H9 (cell line): ENCODE measurements around the gene TPTE. TPM values are rescaled to one million over a fixed set of nuclear protein-coding genes. Genes with fewer than 3 reads are reported as not detected.
"Not testable (repeated sequence)": the region's sequence is repeated elsewhere in the genome, so short reads cannot be mapped to it uniquely, and the experiment has no call there.

Source experiments
- DNase-seq: peaks from one replicate; pipeline ENCODE4 v3.0.0-alpha.2; 2017
- H2AFZ ChIP-seq: one replicate; pipeline ENCODE4 v1.6.1; 2013; ENCODE audit warnings: mild to moderate bottlenecking, low read length, control low read depth, moderate library complexity
- H2AK5ac ChIP-seq: 2 replicates; pipeline ENCODE4 v1.6.1; 2013; ENCODE audit warnings: low read length, control low read depth, mixed read lengths; ENCODE audit not compliant: insufficient read length
- H2BK120ac ChIP-seq: one replicate; pipeline ENCODE4 v1.6.1; 2013; ENCODE audit warnings: low read depth, mild to moderate bottlenecking, low read length, control low read depth, inconsistent platforms; ENCODE audit not compliant: poor library complexity, severe bottlenecking
- H2BK12ac ChIP-seq: 2 replicates; pipeline ENCODE4 v1.6.1; 2013; ENCODE audit warnings: low read length, control low read depth, mixed read lengths, low read depth; ENCODE audit not compliant: insufficient read length
- H2BK15ac ChIP-seq: 2 replicates; pipeline ENCODE4 v1.6.1; 2013; ENCODE audit warnings: low read depth, low read length, control low read depth
- H2BK20ac ChIP-seq: one replicate; pipeline ENCODE4 v1.6.1; 2013; ENCODE audit warnings: low read depth, mild to moderate bottlenecking, low read length, control low read depth, inconsistent platforms; ENCODE audit not compliant: poor library complexity, severe bottlenecking
- H2BK5ac ChIP-seq: 2 replicates; pipeline ENCODE4 v1.6.1; 2013; ENCODE audit warnings: low read length, control low read depth, mixed read lengths; ENCODE audit not compliant: insufficient read length
- H3K14ac ChIP-seq: 2 replicates; pipeline ENCODE4 v1.6.1; 2013; ENCODE audit warnings: low read length, control low read depth; ENCODE audit not compliant: insufficient read depth
- H3K18ac ChIP-seq: 2 replicates; pipeline ENCODE4 v1.6.1; 2013; ENCODE audit warnings: low read depth, mild to moderate bottlenecking, mixed read lengths, low read length, control low read depth; ENCODE audit not compliant: insufficient read length
- H3K23ac ChIP-seq: 2 replicates; pipeline ENCODE4 v1.6.1; 2013; ENCODE audit warnings: low read length, control low read depth, mixed read lengths, low read depth; ENCODE audit not compliant: insufficient read length
- H3K23me2 ChIP-seq: 2 replicates; pipeline ENCODE4 v1.6.1; 2013; ENCODE audit warnings: low read depth, mild to moderate bottlenecking, mixed read lengths, low read length, control low read depth; ENCODE audit not compliant: insufficient read length, poor library complexity, severe bottlenecking
- H3K27ac ChIP-seq: 2 replicates; pipeline ENCODE4 v1.5.1; 2013; ENCODE audit warnings: low read length, control low read depth, mixed read lengths, low read depth; ENCODE audit not compliant: insufficient read length
- H3K27me3 ChIP-seq: 2 replicates; pipeline ENCODE4 v1.6.1; 2013; ENCODE audit warnings: low read length, control low read depth, inconsistent platforms; ENCODE audit not compliant: insufficient read depth
- H3K4ac ChIP-seq: 2 replicates; pipeline ENCODE4 v1.6.1; 2013; ENCODE audit warnings: low read depth, mild to moderate bottlenecking, control low read depth, inconsistent platforms, low read length, moderate library complexity
- H3K4me1 ChIP-seq: 2 replicates; pipeline ENCODE4 v1.6.1; 2013; ENCODE audit warnings: low read length, control low read depth, inconsistent platforms; ENCODE audit not compliant: insufficient read depth
- H3K4me2 ChIP-seq: 2 replicates; pipeline ENCODE4 v1.6.1; 2013; ENCODE audit warnings: low read length, control low read depth, mixed read lengths; ENCODE audit not compliant: insufficient read length, insufficient read depth
- H3K56ac ChIP-seq: 2 replicates; pipeline ENCODE4 v1.6.1; 2013; ENCODE audit warnings: low read depth, mild to moderate bottlenecking, mixed read lengths, low read length, control low read depth; ENCODE audit not compliant: insufficient read length
- H3K79me1 ChIP-seq: 2 replicates; pipeline ENCODE4 v1.6.1; 2013; ENCODE audit warnings: low read depth, mild to moderate bottlenecking, moderate library complexity, low read length, control low read depth, inconsistent platforms; ENCODE audit not compliant: insufficient read depth, poor library complexity, severe bottlenecking
- H3K79me2 ChIP-seq: 2 replicates; pipeline ENCODE4 v1.6.1; 2013; ENCODE audit warnings: low read length, control low read depth, inconsistent platforms; ENCODE audit not compliant: insufficient read depth
- H3K9ac ChIP-seq: 2 replicates; pipeline ENCODE4 v1.6.1; 2013; ENCODE audit warnings: low read length, control low read depth, mixed read lengths; ENCODE audit not compliant: insufficient read length; ENCODE audit errors: extremely low read depth
- H3K9me3 ChIP-seq: one replicate; pipeline ENCODE4 v1.6.1; 2013; ENCODE audit warnings: low read depth, low read length, inconsistent platforms; ENCODE audit not compliant: control insufficient read depth
- H3T11ph ChIP-seq: one replicate; pipeline ENCODE4 v1.6.1; 2013; ENCODE audit warnings: mild to moderate bottlenecking, low read length, control low read depth, inconsistent platforms
- H4K20me1 ChIP-seq: one replicate; pipeline ENCODE4 v1.6.1; 2013; ENCODE audit not compliant: control insufficient read depth, insufficient read length, insufficient read depth
- H4K5ac ChIP-seq: 2 replicates; pipeline ENCODE4 v1.6.1; 2013; ENCODE audit warnings: low read depth, mild to moderate bottlenecking, mixed read lengths, low read length, control low read depth; ENCODE audit not compliant: insufficient read length
- H4K8ac ChIP-seq: replicated peaks from 2 replicates; pipeline ENCODE4 v1.6.1; 2013; ENCODE audit warnings: low read length, control low read depth, mixed read lengths, low read depth; ENCODE audit not compliant: insufficient read length
- H4K91ac ChIP-seq: 2 replicates; pipeline ENCODE4 v1.6.1; 2013; ENCODE audit warnings: low read depth, mild to moderate bottlenecking, moderate library complexity, mixed read lengths, low read length, control low read depth; ENCODE audit not compliant: insufficient read length
- H3K27ac Mint-ChIP-seq, 3 experiments: 2 replicates in 2 of 3; 3 replicates in 1 of 3; pipeline ENCODE4 v1.8.0; 2020 to 2021; ENCODE audit warnings: mixed read lengths in 3 of 3, mild to moderate bottlenecking in 1 of 3, moderate library complexity in 1 of 3
- H3K27me3 Mint-ChIP-seq: 2 replicates; pipeline ENCODE4 v1.8.0; 2021; ENCODE audit warnings: low read depth, mild to moderate bottlenecking, moderate library complexity, mixed read lengths
- H3K36me3 Mint-ChIP-seq, 3 experiments: 2 replicates in 2 of 3; 3 replicates in 1 of 3; pipeline ENCODE4 v1.8.0; 2020 to 2021; ENCODE audit warnings: low read depth in 3 of 3, mixed read lengths in 3 of 3; ENCODE audit not compliant: insufficient read depth in 1 of 3
- H3K4me1 Mint-ChIP-seq, 2 experiments: 2 replicates each; pipeline ENCODE4 v1.8.0; 2020; ENCODE audit warnings: mixed read lengths in 2 of 2
- H3K4me3 Mint-ChIP-seq, 2 experiments: 2 replicates in 1 of 2; 3 replicates in 1 of 2; pipeline ENCODE4 v1.8.0; 2020 to 2021; ENCODE audit warnings: mild to moderate bottlenecking in 2 of 2, mixed read lengths in 2 of 2, moderate library complexity in 1 of 2
- H3K9me3 Mint-ChIP-seq, 2 experiments: 2 replicates in 1 of 2; 3 replicates in 1 of 2; pipeline ENCODE4 v1.8.0; 2020; ENCODE audit warnings: mild to moderate bottlenecking in 2 of 2, mixed read lengths in 2 of 2, moderate library complexity in 1 of 2
- WGBS: extraction: QIAGEN DNeasy Blood & Tissue Kit; methylation state at CpG from one replicate; pipeline ENCODE4 v1.1.7; 2013; ENCODE audit warnings: missing lambda C conversion rate, low lambda C conversion rate, mixed read lengths; ENCODE audit not compliant: insufficient read length; ENCODE audit errors: extremely low coverage; 5-methylcytosine and 5-hydroxymethylcytosine counted together
- total RNA-seq: library from RNA; stranded (reverse); gene quantifications from 2 replicates; pipeline ENCODE4 v1.2.1, GENCODE V29; 2021
- TF ChIP-seq, protein P1 (sequence below): fragments of 200-600 bp; sonication (generic); conservative IDR thresholded peaks from 3 replicates; pipeline ENCODE4 v1.8.0; 2021; ENCODE audit warnings: antibody characterized with exemption, mild to moderate bottlenecking

The TPTE gene
- total RNA-seq, 1 experiment from 2014 or later = not detected

DNA sequence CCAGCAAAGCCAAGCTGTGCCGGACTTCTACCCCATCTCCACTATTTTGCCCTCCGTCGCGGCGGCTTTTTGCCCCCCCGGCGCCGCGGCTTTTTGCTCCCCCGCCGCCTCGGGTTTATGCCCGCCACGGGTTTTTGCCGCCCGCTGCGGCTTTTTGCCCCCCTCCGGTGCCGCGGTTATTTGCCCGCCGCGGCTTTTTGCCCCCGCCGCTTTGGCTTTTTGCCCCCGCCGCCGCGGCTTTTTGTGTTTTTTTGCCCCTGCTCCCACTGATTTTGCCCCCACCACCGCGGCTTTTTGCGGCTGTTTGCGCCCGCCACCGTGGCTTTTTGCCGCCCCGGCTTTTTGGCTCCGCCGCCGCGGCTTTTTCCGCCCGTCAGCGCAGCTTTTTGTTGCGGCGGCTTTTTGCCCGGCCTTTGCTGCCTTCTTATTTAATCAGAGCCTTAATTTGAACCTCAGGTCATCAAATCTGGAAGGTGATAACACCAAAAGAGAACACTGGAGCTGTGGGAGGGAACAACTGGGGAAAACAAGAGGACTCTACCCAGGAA, 106.0 kb downstream of the TPTE start:
- H3K27me3 ChIP-seq = no peaks in the 10 kb centered on the region
- no peak overlapping the region for H3K18ac ChIP-seq
- Mint-ChIP-seq H3K27ac (no peak overlapping the region), H3K4me3 (no peak overlapping the region), H3K36me3 (peaks cover 0 to 3% (median 0%) of the 10 kb centered on the region in 3 experiments; a peak in 1 of 7 replicates), H3K9me3 (no peaks in the 10 kb centered on the region; a peak in 2 of 5 replicates), H3K27me3 (no peaks in the 10 kb centered on the region), H3K4me1 (no peaks in the 10 kb centered on the region)
- H3T11ph ChIP-seq = no peak overlapping the region
- no peaks in the 10 kb centered on the region for H4K20me1 ChIP-seq
- no peaks in the 10 kb centered on the region for H3K79me2 ChIP-seq
- H3K4me2 ChIP-seq = no peak overlapping the region
- peaks cover 82% of the 10 kb centered on the region for H3K9me3 ChIP-seq
- no peak overlapping the region for H3K56ac ChIP-seq
- H4K91ac ChIP-seq = no peak overlapping the region
- no peak overlapping the region for H4K5ac ChIP-seq
- H3K79me1 ChIP-seq = no peaks in the 10 kb centered on the region
- H3K23me2 ChIP-seq = no peaks in the 10 kb centered on the region
- TF ChIP-seq, protein P1, sequence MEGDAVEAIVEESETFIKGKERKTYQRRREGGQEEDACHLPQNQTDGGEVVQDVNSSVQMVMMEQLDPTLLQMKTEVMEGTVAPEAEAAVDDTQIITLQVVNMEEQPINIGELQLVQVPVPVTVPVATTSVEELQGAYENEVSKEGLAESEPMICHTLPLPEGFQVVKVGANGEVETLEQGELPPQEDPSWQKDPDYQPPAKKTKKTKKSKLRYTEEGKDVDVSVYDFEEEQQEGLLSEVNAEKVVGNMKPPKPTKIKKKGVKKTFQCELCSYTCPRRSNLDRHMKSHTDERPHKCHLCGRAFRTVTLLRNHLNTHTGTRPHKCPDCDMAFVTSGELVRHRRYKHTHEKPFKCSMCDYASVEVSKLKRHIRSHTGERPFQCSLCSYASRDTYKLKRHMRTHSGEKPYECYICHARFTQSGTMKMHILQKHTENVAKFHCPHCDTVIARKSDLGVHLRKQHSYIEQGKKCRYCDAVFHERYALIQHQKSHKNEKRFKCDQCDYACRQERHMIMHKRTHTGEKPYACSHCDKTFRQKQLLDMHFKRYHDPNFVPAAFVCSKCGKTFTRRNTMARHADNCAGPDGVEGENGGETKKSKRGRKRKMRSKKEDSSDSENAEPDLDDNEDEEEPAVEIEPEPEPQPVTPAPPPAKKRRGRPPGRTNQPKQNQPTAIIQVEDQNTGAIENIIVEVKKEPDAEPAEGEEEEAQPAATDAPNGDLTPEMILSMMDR = no peak
- H2BK12ac ChIP-seq = no peak overlapping the region
- no peak overlapping the region for H2BK5ac ChIP-seq
- H2BK120ac ChIP-seq = no peak overlapping the region
- H4K8ac ChIP-seq = no peak overlapping the region
- H3K23ac ChIP-seq = no peak overlapping the region
- no peak overlapping the region for H3K9ac ChIP-seq
- no peak for DNase-seq
- H3K4me1 ChIP-seq = no peaks in the 10 kb centered on the region
- no peak overlapping the region for H2BK20ac ChIP-seq
- no peak overlapping the region for H2BK15ac ChIP-seq
- no CpG with 5 or more reads among the region's 47 CpGs for WGBS
- H2AK5ac ChIP-seq = no peak overlapping the region
- no peak overlapping the region for H3K14ac ChIP-seq
- no peak overlapping the region for H3K4ac ChIP-seq
- no peak overlapping the region for H3K27ac ChIP-seq
- H2AFZ ChIP-seq = no peak overlapping the region

DNA sequence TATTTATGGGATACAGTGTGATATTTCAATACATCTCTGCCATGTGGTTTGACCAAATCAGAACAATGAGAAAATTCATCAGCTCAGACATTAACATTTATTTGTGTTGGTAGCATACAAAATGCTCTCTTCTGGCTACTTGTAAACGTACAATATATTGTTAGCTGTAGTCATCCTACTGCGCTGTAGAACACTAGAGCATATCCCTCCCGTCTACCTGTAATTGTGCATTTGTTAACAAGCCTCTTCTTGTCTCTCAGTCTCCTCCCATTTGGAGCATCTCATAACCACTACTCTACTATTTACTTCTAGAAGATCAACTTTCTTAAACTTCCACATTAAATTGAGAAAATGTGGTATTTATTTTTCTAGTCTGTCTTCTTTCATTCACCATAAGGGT, 107.9 kb downstream of the TPTE start:
- not testable (repeated sequence) for H3K4me1 ChIP-seq, H3K4me1 Mint-ChIP-seq, H3K4ac ChIP-seq, H3K56ac ChIP-seq, H3K79me1 ChIP-seq, H3K14ac ChIP-seq, H3K23me2 ChIP-seq, H2BK15ac ChIP-seq, DNase-seq, H2BK12ac ChIP-seq, H2BK20ac ChIP-seq, H3K27me3 ChIP-seq, H3K27ac ChIP-seq, H4K20me1 ChIP-seq, H3K9me3 Mint-ChIP-seq, H4K91ac ChIP-seq, H3T11ph ChIP-seq, H3K27ac Mint-ChIP-seq, H3K27me3 Mint-ChIP-seq, H3K23ac ChIP-seq, H4K5ac ChIP-seq, H3K79me2 ChIP-seq, H2AFZ ChIP-seq, H4K8ac ChIP-seq, H3K9ac ChIP-seq, H2AK5ac ChIP-seq, H3K36me3 Mint-ChIP-seq, H2BK5ac ChIP-seq, H3K18ac ChIP-seq, H2BK120ac ChIP-seq, H3K4me2 ChIP-seq, H3K4me3 Mint-ChIP-seq
- H3K9me3 ChIP-seq = peaks cover 77% of the 10 kb centered on the region
- WGBS = no CpG with 5 or more reads among the region's 3 CpGs
